Sigmoid colon (tissue), 7 donors: ENCODE measurements around the gene ATG7. TPM values are rescaled to one million over a fixed set of nuclear protein-coding genes. Genes with fewer than 3 reads are reported as not detected.

ENCODE experiments used
- DNase-seq: peaks from one replicate; pipeline ENCODE4 v3.0.0-alpha.2; 2019
- H3K27ac ChIP-seq, 4 donors: fragments of 200-600 bp; sonication (generic); one replicate each; pipeline ENCODE4 v1.5.1; 2016 to 2019; ENCODE audit warnings: mild to moderate bottlenecking in 1 of 4
- H3K27me3 ChIP-seq, 3 donors: fragments of 200-600 bp; sonication (generic); one replicate each; pipeline ENCODE4 v1.5.1; 2019; ENCODE audit warnings: mild to moderate bottlenecking in 1 of 3
- H3K36me3 ChIP-seq, 4 donors: fragments of 200-600 bp; sonication (generic); one replicate each; pipeline ENCODE4 v1.5.1; 2016 to 2019
- H3K4me1 ChIP-seq, 4 donors: fragments of 200-600 bp; sonication (generic); one replicate each; pipeline ENCODE4 v1.5.1; 2017 to 2019
- H3K4me3 ChIP-seq, 4 donors: fragments of 200-600 bp; sonication (generic); one replicate each; pipeline ENCODE4 v1.5.1; 2017 to 2019; ENCODE audit warnings: mild to moderate bottlenecking in 2 of 4, moderate library complexity in 1 of 4
- H3K9me3 ChIP-seq, 4 donors: fragments of 200-600 bp in 3 of 4; sonication (generic) in 3 of 4; one replicate each; pipeline versions ENCODE4 v1.5.1 to v1.6.1; 2013 to 2019
- EP300 ChIP-seq, 4 donors: sonication (generic); formaldehyde crosslinking; IDR thresholded peaks; one replicate each; pipeline ENCODE4 v1.6.1; 2017; ENCODE audit warnings: antibody characterized with exemption in 4 of 4
- POLR2A ChIP-seq, 2 donors: fragments of 450-650 bp; IDR thresholded peaks; one replicate each; pipeline ENCODE4 v1.6.1; 2016; ENCODE audit warnings: antibody characterized with exemption in 2 of 2, mild to moderate bottlenecking in 2 of 2, moderate library complexity in 2 of 2
- POLR2AphosphoS5 ChIP-seq, 4 donors: sonication (generic); formaldehyde crosslinking; IDR thresholded peaks; one replicate each; pipeline ENCODE4 v1.6.1; 2017; ENCODE audit warnings: antibody characterized with exemption in 4 of 4
- WGBS, 2 donors: extraction: QIAGEN DNeasy Blood & Tissue Kit; methylation state at CpG; one replicate each; pipeline ENCODE4 v1.1.7; 2013; 5-methylcytosine and 5-hydroxymethylcytosine counted together
- intact Hi-C: fragments of 100-400 bp; cut with DNase I; formaldehyde crosslinking; loops from one replicate; pipeline ENCODE4 v1.15.1; 2023
- polyA plus RNA-seq, 3 donors: library from polyadenylated mRNA; stranded (reverse); fragments of 200-250 nt; gene quantifications; one replicate each; pipeline ENCODE4 v1.2.3, GENCODE V29; 2013
- total RNA-seq, 4 donors: library from RNA; depleted of rRNA; stranded (reverse); fragments of >200 nt; gene quantifications; one replicate each; pipeline ENCODE4 v1.1.0, GENCODE V29; 2016
- TF ChIP-seq, protein P1 (sequence below), 4 experiments: fragments of 450-650 bp in 3 of 4; fragments of 200-600 bp in 1 of 4; IDR thresholded peaks; one replicate each; pipeline ENCODE4 v1.5.1; 2016 to 2019; ENCODE audit warnings: antibody characterized with exemption in 4 of 4, mild to moderate bottlenecking in 3 of 4, moderate library complexity in 2 of 4
- donor health status: healthy with polysubstance abuse.
- donor health status: Bipolar disorder and iron deficiency.
- donor health status: healthy.

ATG7 gene
- total and polyA plus RNA-seq, 7 donors = 12.5 to 62.9 (median 34.8) TPM

DNA sequence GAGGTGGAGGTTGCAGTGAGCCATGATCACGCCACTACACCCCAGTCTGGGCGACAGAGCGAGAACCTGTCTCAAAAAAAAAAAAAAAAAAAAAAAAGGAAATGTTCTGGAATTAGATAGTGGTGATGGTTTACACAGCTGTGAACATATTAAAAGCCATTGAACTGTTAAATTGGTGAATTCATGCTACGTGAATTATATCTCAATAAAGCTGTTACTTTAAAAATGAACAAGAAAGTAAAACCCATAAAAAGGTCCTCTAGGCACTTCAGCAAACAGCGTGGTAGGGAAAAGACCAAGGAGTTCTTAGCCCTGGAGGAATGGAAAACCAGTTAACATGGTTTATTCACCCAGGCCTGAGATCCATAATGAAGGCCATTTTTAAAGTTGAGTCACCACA, 180.1 kb downstream of the ATG7 start:
- WGBS, 2 donors = 94% methylated on average over 5 of the region's 5 CpGs
- Histone ChIP-seq H3K4me1 (peaks cover 0 to 11% (median 0%) of the 10 kb centered on the region in 4 donors), H3K4me3 (no peak overlapping the region), H3K27ac (no peak overlapping the region), H3K27me3 (no peaks in the 10 kb centered on the region), H3K36me3 (no peaks in the 10 kb centered on the region), H3K9me3 (no peaks in the 10 kb centered on the region)
- intact Hi-C loops = no loop called here
- TF ChIP-seq, protein P1, sequence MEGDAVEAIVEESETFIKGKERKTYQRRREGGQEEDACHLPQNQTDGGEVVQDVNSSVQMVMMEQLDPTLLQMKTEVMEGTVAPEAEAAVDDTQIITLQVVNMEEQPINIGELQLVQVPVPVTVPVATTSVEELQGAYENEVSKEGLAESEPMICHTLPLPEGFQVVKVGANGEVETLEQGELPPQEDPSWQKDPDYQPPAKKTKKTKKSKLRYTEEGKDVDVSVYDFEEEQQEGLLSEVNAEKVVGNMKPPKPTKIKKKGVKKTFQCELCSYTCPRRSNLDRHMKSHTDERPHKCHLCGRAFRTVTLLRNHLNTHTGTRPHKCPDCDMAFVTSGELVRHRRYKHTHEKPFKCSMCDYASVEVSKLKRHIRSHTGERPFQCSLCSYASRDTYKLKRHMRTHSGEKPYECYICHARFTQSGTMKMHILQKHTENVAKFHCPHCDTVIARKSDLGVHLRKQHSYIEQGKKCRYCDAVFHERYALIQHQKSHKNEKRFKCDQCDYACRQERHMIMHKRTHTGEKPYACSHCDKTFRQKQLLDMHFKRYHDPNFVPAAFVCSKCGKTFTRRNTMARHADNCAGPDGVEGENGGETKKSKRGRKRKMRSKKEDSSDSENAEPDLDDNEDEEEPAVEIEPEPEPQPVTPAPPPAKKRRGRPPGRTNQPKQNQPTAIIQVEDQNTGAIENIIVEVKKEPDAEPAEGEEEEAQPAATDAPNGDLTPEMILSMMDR (IDR thresholded peaks at IDR 0.05) = no peak
- DNase-seq = no peak

DNA sequence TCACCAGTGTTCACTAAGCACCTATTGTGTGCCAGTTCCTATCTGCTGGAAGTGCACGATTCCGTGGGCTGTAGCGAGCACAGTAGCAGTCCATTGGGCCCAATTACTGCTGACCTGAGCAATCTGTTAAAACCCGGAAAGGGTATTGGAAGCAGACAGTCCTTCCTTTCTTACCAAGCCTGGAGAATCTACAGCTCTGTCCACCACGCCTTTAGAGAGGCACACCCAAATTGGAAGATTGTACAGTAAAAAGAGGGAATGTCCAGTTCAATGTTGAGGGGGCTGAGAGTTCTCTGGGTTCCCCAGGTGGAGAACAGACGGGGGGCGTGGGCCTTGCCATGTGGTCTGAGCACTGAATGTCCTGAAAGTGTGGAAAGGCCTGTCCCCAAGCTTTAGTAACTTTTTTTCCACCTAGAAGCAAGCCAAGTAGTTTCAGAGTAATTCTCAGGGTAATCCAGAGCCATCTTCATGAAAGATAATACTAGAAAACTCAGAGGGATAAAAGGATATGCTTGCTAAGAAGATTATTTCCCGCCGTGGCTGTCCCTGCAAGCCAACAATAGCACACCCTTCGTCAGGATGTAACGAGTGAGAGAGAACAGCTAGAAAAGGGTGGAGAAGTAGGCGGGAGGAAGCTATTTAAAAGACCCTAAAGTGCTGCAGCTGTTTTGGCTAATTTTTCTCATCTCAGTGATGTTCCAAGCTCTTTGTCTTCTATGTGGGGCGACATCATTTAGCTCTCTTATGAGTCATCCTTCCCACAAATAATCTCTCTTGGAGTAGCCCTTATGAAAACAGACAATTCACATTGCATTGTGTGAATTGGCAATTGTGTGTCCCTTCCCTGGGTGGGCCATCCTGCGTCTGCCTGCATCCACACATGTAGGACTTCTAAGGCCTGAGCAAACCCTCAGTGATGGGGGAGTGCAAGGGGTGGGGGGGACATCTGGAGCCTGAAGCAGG, 181.0 kb downstream of the ATG7 start:
- Histone ChIP-seq H3K27me3 (no peaks in the 10 kb centered on the region), H3K27ac (peak overlapping the region; percentile 22 to 59 (median 34)), H3K9me3 (no peaks in the 10 kb centered on the region), H3K36me3 (no peaks in the 10 kb centered on the region), H3K4me3 (no peak overlapping the region), H3K4me1 (peaks cover 0 to 11% (median 0%) of the 10 kb centered on the region in 4 donors)
- 82 to 89% methylated on average over 14 of the region's 14 CpGs for WGBS, 2 donors
- TF ChIP-seq EP300 (IDR thresholded peaks at IDR 0.05) = no peak
- no peak for TF ChIP-seq POLR2A (IDR thresholded peaks at IDR 0.05)
- no peak for TF ChIP-seq POLR2AphosphoS5 (IDR thresholded peaks at IDR 0.05)
- TF ChIP-seq, protein P1 (IDR thresholded peaks at IDR 0.05) = no peak
- no peak for DNase-seq
- intact Hi-C loops = no loop called here

DNA sequence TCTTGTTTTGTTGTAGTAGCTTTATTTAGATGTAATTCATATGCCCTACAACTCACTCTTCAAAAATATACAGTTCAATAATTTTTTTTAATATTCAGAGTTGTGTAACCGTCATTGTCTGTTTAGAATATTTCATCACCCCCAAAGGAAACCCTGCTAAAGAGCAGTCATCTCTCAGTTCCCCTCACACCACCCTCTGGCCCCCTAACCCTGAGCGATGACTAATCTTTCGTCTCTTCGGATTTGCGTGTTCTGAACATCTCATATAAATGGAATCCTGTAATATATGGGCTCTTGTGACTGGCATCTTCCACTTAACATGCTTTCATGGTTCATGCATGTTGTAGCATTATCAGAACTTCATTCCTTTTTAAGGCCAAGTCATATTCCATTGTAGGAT, 183.8 kb downstream of the ATG7 start:
- Histone ChIP-seq H3K4me3 (no peak overlapping the region), H3K36me3 (no peaks in the 10 kb centered on the region), H3K27me3 (no peaks in the 10 kb centered on the region), H3K9me3 (no peaks in the 10 kb centered on the region), H3K4me1 (peaks cover 0 to 11% (median 0%) of the 10 kb centered on the region in 4 donors), H3K27ac (no peak overlapping the region)
- intact Hi-C loops = no loop called here
- TF ChIP-seq POLR2A (IDR thresholded peaks at IDR 0.05) (no peak), EP300 (IDR thresholded peaks at IDR 0.05) (no peak), POLR2AphosphoS5 (IDR thresholded peaks at IDR 0.05) (no peak)
- TF ChIP-seq, protein P1 (IDR thresholded peaks at IDR 0.05) = no peak
- 92 to 93% methylated on average over 5 of the region's 5 CpGs for WGBS, 2 donors
- no peak for DNase-seq

DNA sequence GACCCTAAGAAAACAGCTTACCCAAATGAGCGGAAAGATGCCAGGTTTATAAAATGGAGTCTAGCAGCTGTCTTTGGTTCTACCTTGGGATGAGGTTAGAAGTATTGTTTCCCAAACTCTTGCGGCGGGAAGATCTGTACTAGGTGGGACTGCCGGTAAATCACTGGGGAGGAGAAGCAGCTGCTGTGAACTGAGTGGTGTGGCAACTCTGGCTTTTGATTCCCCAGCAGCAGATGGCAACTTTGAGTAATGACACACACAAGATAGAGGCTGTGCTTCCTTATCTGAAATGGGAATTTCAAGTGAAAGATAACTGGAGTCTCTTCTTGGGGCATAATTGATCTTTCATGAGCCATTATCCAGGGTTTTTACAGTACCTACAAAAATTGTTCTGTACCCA, 184.9 kb downstream of the ATG7 start:
- Histone ChIP-seq H3K27ac (no peak overlapping the region), H3K4me3 (no peak overlapping the region), H3K36me3 (no peaks in the 10 kb centered on the region), H3K9me3 (no peaks in the 10 kb centered on the region), H3K4me1 (peaks cover 0 to 11% (median 0%) of the 10 kb centered on the region in 4 donors), H3K27me3 (no peaks in the 10 kb centered on the region)
- TF ChIP-seq POLR2A (IDR thresholded peaks at IDR 0.05) (no peak), POLR2AphosphoS5 (IDR thresholded peaks at IDR 0.05) (no peak), EP300 (IDR thresholded peaks at IDR 0.05) (no peak)
- TF ChIP-seq, protein P1 (IDR thresholded peaks at IDR 0.05) = no peak
- DNase-seq = no peak
- 83 to 97% methylated on average over 4 of the region's 4 CpGs for WGBS, 2 donors
- intact Hi-C loops = no loop called here
